Esophagus squamous epithelium (tissue), 5 donors: ENCODE results near the gene KRT86. TPM values are rescaled to one million over a fixed set of nuclear protein-coding genes. Genes with fewer than 3 reads are reported as not detected.

ENCODE experiments used
- DNase-seq: peaks from one replicate; lab custom pipeline; 2025; lab: John Stamatoyannopoulos, UW
- H3K27ac ChIP-seq, 4 donors: fragments of 200-600 bp; sonication (generic); one replicate each; pipeline ENCODE4 v1.5.1; 2016 to 2019; ENCODE audit warnings: mild to moderate bottlenecking in 1 of 4
- H3K27me3 ChIP-seq, 4 donors: fragments of 200-600 bp; sonication (generic); 1 replicate in 3 of 4; 2 replicates in 1 of 4; pipeline versions ENCODE4 v1.5.1 to v1.6.0; 2017 to 2021; ENCODE audit warnings: antibody characterized with exemption in 1 of 4
- H3K36me3 ChIP-seq, 3 donors: fragments of 200-600 bp; sonication (generic); one replicate each; pipeline ENCODE4 v1.5.1; 2016 to 2019
- H3K4me1 ChIP-seq, 3 donors: fragments of 200-600 bp; sonication (generic); one replicate each; pipeline ENCODE4 v1.5.1; 2017 to 2019
- H3K4me3 ChIP-seq, 4 donors: fragments of 200-600 bp; sonication (generic); 1 replicate in 3 of 4; 2 replicates in 1 of 4; pipeline ENCODE4 v1.5.1; 2016 to 2019; ENCODE audit warnings: mild to moderate bottlenecking in 2 of 4, moderate library complexity in 1 of 4
- H3K9me3 ChIP-seq, 3 donors: fragments of 200-600 bp; sonication (generic); one replicate each; pipeline ENCODE4 v1.5.1; 2016 to 2019
- CTCF ChIP-seq, 6 experiments: fragments of 450-650 bp in 4 of 6; fragments of 200-600 bp in 2 of 6; sonication (generic) in 2 of 6; IDR thresholded peaks; one replicate each; pipeline ENCODE4 v1.5.1; 2016 to 2019; ENCODE audit warnings: antibody characterized with exemption in 6 of 6, mild to moderate bottlenecking in 4 of 6, moderate library complexity in 4 of 6
- POLR2A ChIP-seq, 4 donors: fragments of 450-650 bp; IDR thresholded peaks; one replicate each; pipeline ENCODE4 v1.6.1; 2017; ENCODE audit warnings: antibody characterized with exemption in 4 of 4, mild to moderate bottlenecking in 4 of 4, moderate library complexity in 3 of 4
- WGBS, 2 donors: methylation state at CpG; one replicate each; pipeline ENCODE4 v1.1.5; 2018; 5-methylcytosine and 5-hydroxymethylcytosine counted together
- intact Hi-C: fragments of 100-400 bp; cut with DNase I; formaldehyde crosslinking; loops from one replicate; pipeline ENCODE4 v1.15.0; 2022
- total RNA-seq, 4 donors: library from RNA; depleted of rRNA; stranded (reverse); fragments of >200 nt; gene quantifications; one replicate each; pipeline ENCODE4 v1.1.0, GENCODE V29; 2016
- donor health status: DM: yes; HTN: yes; CAD: no.

Gene KRT86
- total RNA-seq, 4 donors from 2014 or later, result not detected

GRCh38 chr12:52319097-52319496 lies 44.7 kb downstream of the KRT86 start:
- 39 to 71% methylated on average over 2 to 6 of the region's 11 CpGs for WGBS, 2 donors
- Histone ChIP-seq H3K27me3 (peaks cover 0 to 61% (median 0%) of the 10 kb centered on the region in 4 donors), H3K4me1 (no peaks in the 10 kb centered on the region), H3K4me3 (no peak overlapping the region), H3K36me3 (no peaks in the 10 kb centered on the region), H3K9me3 (no peaks in the 10 kb centered on the region), H3K27ac (no peak overlapping the region)
- intact Hi-C loops, result no loop called here
- DNase-seq, result no peak
- TF ChIP-seq POLR2A (IDR thresholded peaks at IDR 0.05), result no peak
- no peak for TF ChIP-seq CTCF (IDR thresholded peaks at IDR 0.05)

GRCh38 chr12:52320784-52321400 lies 46.4 kb downstream of the KRT86 start, which contains the start of gene KRT83:
Gene KRT83, minus strand, starts transcription at chr12:52321398. Its CDS starts 63 bp downstream, at chr12:52321335.
- DNase-seq, result no peak
- 74 to 94% methylated on average over 11 to 13 of the region's 35 CpGs for WGBS, 2 donors

GRCh38 chr12:52321418-52321817 lies 47.0 kb downstream of the KRT86 start:
- Histone ChIP-seq H3K27me3 (peaks cover 0 to 50% (median 0%) of the 10 kb centered on the region in 4 donors), H3K4me1 (no peaks in the 10 kb centered on the region), H3K9me3 (no peaks in the 10 kb centered on the region), H3K4me3 (no peak overlapping the region), H3K27ac (no peak overlapping the region), H3K36me3 (no peaks in the 10 kb centered on the region)
- intact Hi-C loops, result no loop called here
- WGBS, 2 donors, result 72 to 74% methylated on average over 4 of the region's 4 CpGs
- no peak for DNase-seq
- TF ChIP-seq POLR2A (IDR thresholded peaks at IDR 0.05), result no peak
- no peak for TF ChIP-seq CTCF (IDR thresholded peaks at IDR 0.05)

More at GRCh38 chr12:52320784-52321400, 46.4 kb downstream of the KRT86 start, which contains the start of gene KRT83:
- intact Hi-C loops, result no loop called here
- Histone ChIP-seq H3K27me3 (peaks cover 0 to 50% (median 0%) of the 10 kb centered on the region in 4 donors), H3K9me3 (no peaks in the 10 kb centered on the region), H3K4me3 (no peak within 1 kb of the TSS), H3K36me3 (no peaks in the 10 kb centered on the region), H3K4me1 (no peaks in the 10 kb centered on the region), H3K27ac (no peak within 1 kb of the TSS)
- TF ChIP-seq CTCF (IDR thresholded peaks at IDR 0.05), result no peak
- TF ChIP-seq POLR2A (IDR thresholded peaks at IDR 0.05), result no peak

- Histone ChIP-seq H3K4me1 (peaks cover 0 to 2% (median 0%) of the 10 kb centered on the region in 3 donors), H3K36me3 (no peaks in the 10 kb centered on the region), H3K27ac (no peak overlapping the region), H3K27me3 (peaks cover 0 to 50% (median 0%) of the 10 kb centered on the region in 4 donors), H3K9me3 (no peaks in the 10 kb centered on the region), H3K4me3 (no peak overlapping the region)
- intact Hi-C loops, result no loop called here
- WGBS, 2 donors, result 91 to 100% methylated on average over 1 of the region's 1 CpG
- no peak for TF ChIP-seq POLR2A (IDR thresholded peaks at IDR 0.05)
- no peak for TF ChIP-seq CTCF (IDR thresholded peaks at IDR 0.05)
- DNase-seq, result no peak
Measured at GRCh38 chr12:52322069-52322468, 47.6 kb downstream of the KRT86 start.

- intact Hi-C loops, result no loop called here
- no peaks in the 10 kb centered on the region for H3K9me3 ChIP-seq
- peaks cover 2 to 12% (median 3%) of the 10 kb centered on the region in 3 donors for H3K4me1 ChIP-seq
- H3K27ac ChIP-seq, result no peak overlapping the region
- H3K27me3 ChIP-seq, result peaks cover 0 to 53% (median 0%) of the 10 kb centered on the region in 4 donors
- H3K36me3 ChIP-seq, result no peaks in the 10 kb centered on the region
- H3K4me3 ChIP-seq, result no peak overlapping the region
- WGBS, 2 donors, result no CpG with 5 or more reads among the region's 1 CpG
- DNase-seq, result no peak
- no peak for TF ChIP-seq CTCF (IDR thresholded peaks at IDR 0.05)
- TF ChIP-seq POLR2A (IDR thresholded peaks at IDR 0.05), result no peak
Measured at GRCh38 chr12:52323001-52323400, 48.6 kb downstream of the KRT86 start.
